Measurements from ENCODE around the gene TEPSIN.

- no peak for TF ChIP-seq CTCF (IDR thresholded peaks at IDR 0.05; ENCODE audit: borderline replicate concordance, extremely low read depth, low read length, poor library complexity, severe bottlenecking)
- TF ChIP-seq EZH2 (IDR thresholded peaks at IDR 0.05; ENCODE audit: borderline replicate concordance, low read depth, low read length, severe bottlenecking), result no peak
Observed at GRCh38 chr17:81204578-81204977, 34.3 kb downstream of the TEPSIN start.

Data from DND-41 (cell line).